Measurements from ENCODE around the gene SERPINB6.

The SERPINB6 gene

DNA sequence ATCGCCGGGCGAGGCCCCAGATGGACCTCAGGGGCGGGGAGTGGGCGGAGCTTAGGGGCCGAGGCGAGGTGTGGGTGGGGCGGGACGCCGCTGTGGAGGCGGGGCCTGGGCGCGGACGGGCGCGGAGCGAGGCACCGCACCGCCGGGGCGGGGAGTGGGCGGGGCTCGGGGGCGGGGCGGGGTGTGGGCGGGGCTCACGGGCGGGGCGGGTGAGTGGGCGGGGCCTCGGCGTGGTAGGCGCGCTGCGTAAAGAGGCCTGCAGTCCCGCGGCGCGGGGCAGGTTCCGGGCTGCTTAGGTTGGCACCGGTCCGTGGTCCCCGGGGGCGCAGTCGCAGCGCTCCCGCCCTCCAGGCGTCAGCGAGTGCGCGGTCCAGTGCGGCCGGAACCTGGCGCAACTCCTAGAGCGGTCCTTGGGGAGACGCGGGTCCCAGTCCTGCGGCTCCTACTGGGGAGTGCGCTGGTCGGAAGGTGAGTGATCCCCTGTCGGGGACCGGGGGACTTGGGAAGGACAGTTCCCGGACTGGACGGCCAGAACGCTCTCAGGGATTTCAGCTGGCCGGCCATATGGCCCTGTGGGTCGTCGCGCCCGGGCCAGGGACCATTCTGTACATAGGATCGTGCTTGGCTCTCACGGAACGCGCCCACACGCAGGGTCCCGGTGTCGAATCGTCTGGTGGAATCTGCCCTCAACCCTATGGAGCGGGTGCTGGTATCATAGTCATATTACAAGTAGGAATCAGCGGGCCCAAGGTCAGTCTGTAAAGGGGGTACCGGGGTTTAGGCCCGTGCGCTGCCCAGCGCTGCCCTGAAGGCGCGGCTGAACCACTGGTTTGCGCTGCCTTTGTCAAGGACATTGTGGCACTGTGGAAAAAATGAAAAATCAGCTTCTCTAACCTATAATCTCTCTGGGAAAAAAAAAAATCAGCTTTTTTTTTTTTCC, 28.5 kb upstream of the SERPINB6 start, which contains the start of gene NQO2:
NQO2 (plus strand) TSS at position 277 of the 940 bp plus-strand sequence. CDS start 6,659 bp downstream, outside the sequence.
- peak; percentile 95 for DNase-seq (ENCODE audit: low spot score)

- no peak for DNase-seq (ENCODE audit: low spot score)
Observed at GRCh38 chr6:2998998-2999617, 27.7 kb upstream of the SERPINB6 start.

GRCh38 chr6:2998249-2998997, 27.1 kb upstream of the SERPINB6 start:
- DNase-seq (ENCODE audit: low spot score), result peak; percentile 30

DNA sequence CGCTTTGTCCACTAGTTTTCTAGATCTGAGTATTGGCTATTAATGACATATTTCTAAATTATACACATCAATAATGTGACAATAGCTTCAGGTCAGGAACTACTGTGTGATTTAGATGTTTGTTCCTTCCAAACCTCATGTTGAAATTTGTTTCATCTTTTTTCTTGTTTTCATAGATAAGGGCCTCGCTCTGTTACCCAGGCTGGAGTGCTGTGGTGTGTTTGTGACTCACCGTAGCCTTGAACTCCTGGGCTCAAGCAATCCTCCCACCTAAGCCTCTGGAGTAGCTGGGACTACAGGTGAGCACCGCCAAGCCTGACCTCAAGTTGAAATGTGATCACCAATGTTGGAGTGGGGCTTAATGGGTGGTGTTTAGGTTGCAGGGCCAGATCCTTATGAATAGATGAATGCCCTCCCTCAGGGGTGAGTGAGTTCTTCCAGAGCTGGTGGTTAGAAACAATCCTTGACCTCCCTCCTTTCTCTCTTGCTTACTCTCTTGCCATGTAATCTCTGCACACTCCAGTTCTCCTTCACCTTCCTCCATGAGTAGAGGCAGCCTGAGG, 22.5 kb upstream of the SERPINB6 start:
- DNase-seq (ENCODE audit: low spot score), result no peak

GRCh38 chr6:2992330-2992979, 21.1 kb upstream of the SERPINB6 start:
- DNase-seq (ENCODE audit: low spot score), result no peak

DNA sequence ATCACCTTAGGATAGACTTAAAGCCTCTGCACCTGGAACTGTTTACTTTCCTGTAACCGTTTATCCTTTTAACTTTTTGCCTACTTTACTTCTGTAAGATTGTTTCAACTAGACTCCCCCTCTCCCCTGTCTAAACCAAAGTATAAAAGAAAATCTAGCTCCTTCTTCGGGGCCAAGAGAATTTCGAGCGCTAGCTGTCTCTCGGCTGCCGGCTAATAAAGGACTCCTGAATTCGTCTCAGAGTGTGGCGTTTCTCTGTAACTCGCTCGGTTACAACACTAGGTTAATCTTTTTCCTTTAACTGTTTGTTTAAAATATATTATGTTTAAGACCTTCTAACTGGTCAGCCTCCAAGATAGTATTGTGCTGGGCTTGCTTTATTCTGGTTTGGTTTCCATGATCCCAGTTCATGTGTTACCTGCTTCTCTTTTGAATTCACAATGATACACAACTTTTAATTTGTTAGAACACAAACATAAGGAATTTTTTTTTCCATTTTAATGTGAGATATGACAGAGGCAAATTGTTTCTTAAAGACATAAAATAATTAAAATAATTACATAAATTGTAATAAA, 19.7 kb upstream of the SERPINB6 start:
- peak; percentile 47 for DNase-seq (ENCODE audit: low spot score)

- DNase-seq (ENCODE audit: low spot score), result peak; percentile 71
Observed at GRCh38 chr6:2990248-2990931, 19.0 kb upstream of the SERPINB6 start.

DNA sequence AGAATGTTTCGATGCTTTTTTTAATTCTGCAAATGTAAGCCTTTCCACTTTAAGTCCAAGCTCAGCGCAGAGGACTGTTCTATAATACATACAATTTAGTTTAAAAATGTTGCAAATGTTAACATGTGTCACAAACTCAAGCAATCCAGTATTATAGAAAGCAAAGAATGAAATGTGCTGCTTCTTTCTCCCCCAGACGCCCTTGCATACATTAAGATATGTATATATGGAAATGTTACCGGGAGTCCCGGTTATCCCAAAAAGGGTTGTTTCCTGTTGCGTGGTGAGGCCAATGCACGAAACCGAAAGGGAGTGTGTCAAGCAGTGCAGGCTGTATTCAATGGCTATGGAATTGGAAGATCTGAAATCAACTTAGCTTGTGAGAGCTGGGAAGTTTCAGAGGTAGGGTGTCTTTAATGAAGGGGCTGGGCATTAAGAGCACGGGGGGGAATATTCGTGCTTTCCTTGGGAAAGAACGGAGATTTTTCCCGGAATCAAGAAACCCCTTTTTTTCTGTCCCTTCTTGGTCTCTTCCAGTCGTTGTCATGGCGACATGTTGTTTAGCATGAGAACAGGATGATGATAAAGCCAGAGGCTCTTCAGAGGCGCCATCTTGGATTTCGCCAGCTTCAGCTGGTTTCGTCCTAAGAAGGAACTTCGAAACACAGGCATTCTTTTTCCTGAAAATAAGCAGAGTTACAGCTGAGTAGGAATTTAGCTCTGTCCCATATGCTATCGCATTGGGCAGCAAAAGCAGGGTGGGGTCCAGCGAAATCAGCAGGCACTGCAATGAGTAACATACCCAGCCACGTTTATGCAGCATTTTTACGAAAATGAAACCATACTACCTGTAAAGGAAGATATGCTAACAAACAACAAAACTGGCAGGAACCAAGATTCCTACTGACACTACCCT, 18.2 kb upstream of the SERPINB6 start:
- DNase-seq (ENCODE audit: low spot score), result peak; percentile 98

DNA sequence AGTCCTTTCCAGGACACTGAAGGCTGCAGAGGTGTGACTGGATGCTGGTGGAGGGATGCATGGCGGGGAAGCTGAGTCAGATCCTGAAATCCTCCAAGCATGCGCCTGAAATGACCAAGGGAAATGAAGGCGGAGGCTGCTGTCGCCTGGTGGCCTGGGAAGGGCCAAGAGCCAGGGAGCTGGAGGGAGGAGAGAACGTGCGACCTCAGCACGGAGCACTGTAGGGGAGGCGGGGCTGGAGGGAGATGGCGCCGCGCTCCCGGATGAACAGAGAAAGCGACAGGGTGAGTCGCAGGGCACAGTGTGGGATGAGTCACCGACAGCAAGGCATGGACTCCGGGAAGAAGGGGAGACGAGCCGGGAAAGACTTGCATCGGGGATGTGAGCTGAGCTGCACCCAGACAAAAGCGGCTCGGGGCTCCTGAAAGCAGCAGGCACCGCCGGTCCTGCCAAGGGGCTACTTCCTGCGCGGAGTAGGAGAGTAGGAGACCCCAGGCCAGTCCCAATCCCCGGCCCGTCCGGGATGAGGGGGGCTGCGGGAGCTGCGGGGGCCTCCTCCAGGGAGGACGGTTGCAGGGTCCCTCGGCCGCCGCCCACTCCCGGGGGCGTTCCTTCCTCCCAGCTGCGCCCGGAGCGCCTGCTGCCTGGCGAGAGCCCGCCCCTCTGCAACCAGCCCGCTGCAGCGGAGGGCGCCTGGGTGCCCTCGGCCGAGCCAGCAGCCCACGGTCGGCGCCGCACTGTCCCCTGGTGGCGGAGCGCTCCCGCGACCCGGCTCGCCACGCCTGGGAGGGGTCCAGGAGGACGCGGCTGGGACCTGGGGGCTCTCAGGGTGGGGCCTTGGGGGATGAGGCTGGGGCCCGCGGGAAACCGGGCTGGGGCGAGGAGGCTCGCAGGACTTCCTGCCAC, 17.3 kb upstream of the SERPINB6 start:
- peak; percentile 93 for DNase-seq (ENCODE audit: low spot score)

DNA sequence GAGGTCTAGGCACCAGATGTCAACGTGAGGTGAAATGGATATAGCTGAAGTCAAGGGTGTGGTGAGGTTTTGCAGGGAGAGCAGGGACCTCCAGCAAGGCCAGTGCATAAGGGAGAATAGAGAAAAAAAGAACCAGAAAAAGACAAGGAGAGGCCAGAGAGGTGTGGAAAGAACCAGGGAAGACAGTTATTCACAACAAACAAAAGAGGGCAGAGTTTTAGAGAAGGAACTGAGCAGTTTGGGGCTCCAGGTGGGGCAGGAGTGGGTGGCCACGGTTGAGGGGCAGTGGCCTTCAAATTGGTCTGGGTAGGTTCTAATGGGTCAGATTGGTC, 16.7 kb upstream of the SERPINB6 start:
- no peak for DNase-seq (ENCODE audit: low spot score)

DNA sequence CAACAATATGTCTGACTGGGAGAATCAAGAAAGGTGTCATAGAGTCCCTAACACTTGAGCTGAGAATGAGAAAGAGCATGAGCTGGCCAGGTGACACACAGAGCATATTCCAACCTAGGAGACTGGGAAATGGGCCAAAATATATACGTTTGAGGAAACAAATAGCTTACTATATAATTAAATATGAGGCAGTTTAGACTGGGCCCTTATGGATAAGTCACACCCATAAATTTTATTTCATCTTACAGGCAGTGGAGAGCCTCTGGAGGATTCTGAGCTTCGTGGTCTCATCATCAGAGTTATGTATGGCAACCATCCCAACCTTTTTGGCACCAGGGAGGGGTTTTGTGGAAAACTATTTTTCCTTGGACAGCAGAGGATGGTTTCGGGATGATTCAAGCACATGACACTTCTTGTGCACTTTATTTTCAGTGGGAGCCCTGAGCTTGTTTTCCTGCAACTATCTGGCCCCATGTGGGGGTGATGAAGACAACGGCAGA, 15.4 kb upstream of the SERPINB6 start:
- DNase-seq (ENCODE audit: low spot score), result no peak

- DNase-seq (ENCODE audit: low spot score), result no peak
Observed at GRCh38 chr6:2984738-2985406, 13.5 kb upstream of the SERPINB6 start.

- DNase-seq (ENCODE audit: low spot score), result no peak
Observed at GRCh38 chr6:2982426-2983117, 11.2 kb upstream of the SERPINB6 start.

- DNase-seq (ENCODE audit: low spot score), result no peak
Observed at GRCh38 chr6:2980465-2980855, 9.1 kb upstream of the SERPINB6 start.

DNA sequence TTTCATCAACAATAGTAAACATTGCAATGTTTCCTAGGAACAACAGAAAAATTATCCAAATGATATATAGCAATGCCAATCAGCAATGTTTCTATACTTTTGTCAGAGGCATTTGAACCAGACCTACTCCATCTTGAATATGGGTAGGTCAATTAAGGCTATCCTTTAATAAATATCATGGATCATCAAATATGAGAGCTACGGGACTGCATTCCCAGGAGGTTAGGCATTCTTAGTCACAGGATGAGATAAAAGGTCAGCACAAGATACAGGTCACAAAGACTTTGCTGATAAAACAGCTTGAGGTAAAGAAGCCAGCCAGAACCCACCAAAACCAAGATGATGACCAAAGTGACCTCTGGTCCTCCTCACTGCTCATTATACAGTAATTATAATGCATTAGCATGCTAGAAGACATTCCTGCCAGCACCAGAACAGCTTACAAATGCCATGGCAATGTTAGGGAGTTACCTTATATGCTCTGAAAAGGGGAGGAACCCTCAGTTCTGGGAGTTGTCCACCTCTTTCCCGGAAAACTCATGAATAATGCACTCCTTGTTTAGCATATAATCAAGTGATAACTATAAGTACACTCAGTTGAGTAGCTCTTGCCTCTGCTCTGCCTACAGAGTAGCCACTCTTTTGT, 8.6 kb upstream of the SERPINB6 start:
- no peak for DNase-seq (ENCODE audit: low spot score)

DNA sequence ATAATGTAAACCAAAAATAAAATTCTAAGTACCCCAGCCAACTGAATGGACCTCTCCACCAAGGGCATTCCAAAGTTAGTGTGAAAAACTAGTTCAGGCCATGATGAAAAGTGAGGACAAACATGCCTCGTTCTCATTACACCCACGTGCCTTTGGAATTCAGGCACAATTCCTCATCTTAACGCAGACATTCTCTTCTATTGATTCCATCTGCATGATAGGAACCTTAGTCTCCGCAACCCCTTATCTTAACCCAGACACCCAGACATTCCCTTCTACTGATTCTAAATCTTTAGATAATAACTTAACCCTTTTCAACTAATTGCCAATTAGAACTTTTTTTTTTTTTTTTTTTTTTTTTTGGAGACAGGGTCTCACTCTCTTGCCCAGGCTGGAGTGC, 7.6 kb upstream of the SERPINB6 start:
- no peak for DNase-seq (ENCODE audit: low spot score)
